Esophagus muscularis mucosa (tissue), 3 donors: ENCODE results near the gene TMEM82.

ENCODE experiments used
- CTCF ChIP-seq, 3 experiments: fragments of 200-600 bp in 2 of 3; fragments of 450-650 bp in 1 of 3; sonication (generic) in 2 of 3; IDR thresholded peaks; one replicate each; pipeline ENCODE4 v1.5.1; 2017 to 2019; ENCODE audit warnings: antibody characterized with exemption in 3 of 3, mild to moderate bottlenecking in 2 of 3, moderate library complexity in 1 of 3
- POLR2A ChIP-seq: fragments of 450-650 bp; IDR thresholded peaks from one replicate; pipeline ENCODE4 v1.6.1; 2017; ENCODE audit warnings: antibody characterized with exemption, moderate library complexity, mild to moderate bottlenecking, low read depth

GRCh38 chr1:15709226-15709625 is 33.1 kb upstream of the TMEM82 start:
- TF ChIP-seq CTCF (IDR thresholded peaks at IDR 0.05), result no peak
- TF ChIP-seq POLR2A, result no peak
